Nucleus accumbens (tissue), 56 donors: ENCODE measurements around the gene ARSI.
A peak's percentile ranks its signal among the peaks of the same experiment; 100 is the strongest.

Source experiments
- DNase-seq, 56 donors: peaks; one replicate each; lab custom pipeline; 2025; lab: John Stamatoyannopoulos, UW

The ARSI gene

GRCh38 chr5:150302301-150303069 is at the start of gene ARSI:
ARSI (minus strand) TSS chr5:150302905; CDS start chr5:150302373, 532 bp downstream.
- DNase-seq, result no peak

GRCh38 chr5:150350524-150351344 is 48.0 kb upstream of the ARSI start:
- peak in 54 of 56 donors; percentile 17 to 87 (median 68) for DNase-seq

- DNase-seq, result peak in 19 of 56 donors; percentile 9 to 54 (median 20)
Measured at GRCh38 chr5:150349681-150350275, 47.1 kb upstream of the ARSI start.

GRCh38 chr5:150347451-150347850 is 44.7 kb upstream of the ARSI start:
- DNase-seq, result no peak

- no peak for DNase-seq
Measured at GRCh38 chr5:150347003-150347402, 44.3 kb upstream of the ARSI start.

GRCh38 chr5:150346592-150346991 is 43.9 kb upstream of the ARSI start:
- no peak for DNase-seq

- peak in 22 of 56 donors; percentile 2 to 52 (median 16) for DNase-seq
Measured at GRCh38 chr5:150345716-150346115, 43.0 kb upstream of the ARSI start.

- DNase-seq, result no peak
Measured at GRCh38 chr5:150343994-150344631, 41.4 kb upstream of the ARSI start.

- no peak for DNase-seq
Measured at GRCh38 chr5:150342583-150342982, 39.9 kb upstream of the ARSI start.

GRCh38 chr5:150341989-150342388 is 39.3 kb upstream of the ARSI start:
- DNase-seq, result no peak

GRCh38 chr5:150341331-150341730 is 38.6 kb upstream of the ARSI start:
- DNase-seq, result no peak

- DNase-seq, result peak in 3 of 56 donors; percentile 3 to 15 (median 8)
Measured at GRCh38 chr5:150340614-150341255, 38.0 kb upstream of the ARSI start.

GRCh38 chr5:150339841-150340240 is 37.1 kb upstream of the ARSI start:
- no peak for DNase-seq

- DNase-seq, result peak in 41 of 56 donors; percentile 14 to 71 (median 46)
Measured at GRCh38 chr5:150339165-150339564, 36.5 kb upstream of the ARSI start.

GRCh38 chr5:150338546-150338945 is 35.8 kb upstream of the ARSI start:
- DNase-seq, result peak in 16 of 56 donors; percentile 11 to 58 (median 32)

- DNase-seq, result no peak
Measured at GRCh38 chr5:150335778-150336177, 33.1 kb upstream of the ARSI start.

- DNase-seq, result peak in 24 of 56 donors; percentile 10 to 66 (median 33)
Measured at GRCh38 chr5:150333400-150333799, 30.7 kb upstream of the ARSI start.

GRCh38 chr5:150329881-150330876 is 27.5 kb upstream of the ARSI start:
- DNase-seq, result peak in 4 of 56 donors; percentile 8 to 21 (median 11)

- no peak for DNase-seq
Measured at GRCh38 chr5:150329038-150329437, 26.3 kb upstream of the ARSI start.
